ENCODE measurements around the gene CPLX3. TPM values are rescaled to one million over a fixed set of nuclear protein-coding genes. Genes with fewer than 3 reads are reported as not detected.

The CPLX3 gene
- total and polyA plus RNA-seq, 12 donors: 0.11 to 24.1 (median 0.94) TPM; not detected in 2

DNA sequence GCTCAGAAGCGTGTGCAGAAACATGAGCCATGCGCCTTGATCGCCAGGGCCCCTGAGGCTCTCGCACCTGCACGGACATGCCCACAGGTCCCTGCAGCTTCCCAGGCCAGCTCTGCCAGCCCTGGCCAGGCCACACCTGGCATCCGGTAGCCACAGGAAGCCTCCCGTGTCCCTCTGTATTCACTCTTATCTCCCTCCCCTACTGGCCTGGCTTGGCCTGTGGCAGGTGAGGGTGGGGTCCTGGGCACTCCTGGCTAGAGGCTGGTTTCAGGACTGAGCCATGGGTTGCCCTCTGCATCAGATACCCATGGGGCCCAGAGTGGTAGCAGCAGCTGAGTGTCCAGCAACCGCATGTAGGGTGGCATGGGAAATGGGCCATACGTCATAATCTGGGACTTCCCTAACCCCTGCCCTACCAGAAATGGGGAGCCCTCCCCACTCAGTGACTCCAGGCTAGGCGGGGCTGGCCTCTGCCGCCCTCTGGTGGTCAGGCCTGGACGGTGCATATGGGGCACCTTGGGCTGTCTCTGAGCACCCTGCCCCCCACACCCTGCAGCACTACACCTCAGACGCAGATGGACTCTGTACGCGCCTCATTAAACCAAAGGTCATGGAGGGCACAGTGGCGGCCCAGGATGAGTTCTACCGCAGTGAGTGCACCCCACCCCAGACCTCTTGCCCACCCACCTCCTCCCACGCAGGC, 26.4 kb upstream of the CPLX3 start:
- Histone ChIP-seq H3K9me3 (replicated peaks in 1 of 3) (no peaks in the 10 kb centered on the region), H3K4me3 (no peak overlapping the region), H3K27ac (no peak overlapping the region), H3K36me3 (replicated peaks in 1 of 2) (peaks cover 0 to 42% of the 10 kb centered on the region in 2 donors), H3K4me1 (replicated peaks in 1 of 2) (no peaks in the 10 kb centered on the region), H3K27me3 (no peaks in the 10 kb centered on the region)
- intact Hi-C loops (cut with DNase I): no loop called here
- no peak for TF ChIP-seq POLR2A (IDR thresholded peaks at IDR 0.05)
- TF ChIP-seq, protein P1, sequence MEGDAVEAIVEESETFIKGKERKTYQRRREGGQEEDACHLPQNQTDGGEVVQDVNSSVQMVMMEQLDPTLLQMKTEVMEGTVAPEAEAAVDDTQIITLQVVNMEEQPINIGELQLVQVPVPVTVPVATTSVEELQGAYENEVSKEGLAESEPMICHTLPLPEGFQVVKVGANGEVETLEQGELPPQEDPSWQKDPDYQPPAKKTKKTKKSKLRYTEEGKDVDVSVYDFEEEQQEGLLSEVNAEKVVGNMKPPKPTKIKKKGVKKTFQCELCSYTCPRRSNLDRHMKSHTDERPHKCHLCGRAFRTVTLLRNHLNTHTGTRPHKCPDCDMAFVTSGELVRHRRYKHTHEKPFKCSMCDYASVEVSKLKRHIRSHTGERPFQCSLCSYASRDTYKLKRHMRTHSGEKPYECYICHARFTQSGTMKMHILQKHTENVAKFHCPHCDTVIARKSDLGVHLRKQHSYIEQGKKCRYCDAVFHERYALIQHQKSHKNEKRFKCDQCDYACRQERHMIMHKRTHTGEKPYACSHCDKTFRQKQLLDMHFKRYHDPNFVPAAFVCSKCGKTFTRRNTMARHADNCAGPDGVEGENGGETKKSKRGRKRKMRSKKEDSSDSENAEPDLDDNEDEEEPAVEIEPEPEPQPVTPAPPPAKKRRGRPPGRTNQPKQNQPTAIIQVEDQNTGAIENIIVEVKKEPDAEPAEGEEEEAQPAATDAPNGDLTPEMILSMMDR (IDR thresholded peaks at IDR 0.05): peak; percentile 92 to 96 (median 94)
- DNase-seq: peak; percentile 69 to 88 (median 79)
- WGBS, 4 donors: 29 to 73% (median 49%) methylated on average over 3 to 18 of the region's 18 CpGs

DNA sequence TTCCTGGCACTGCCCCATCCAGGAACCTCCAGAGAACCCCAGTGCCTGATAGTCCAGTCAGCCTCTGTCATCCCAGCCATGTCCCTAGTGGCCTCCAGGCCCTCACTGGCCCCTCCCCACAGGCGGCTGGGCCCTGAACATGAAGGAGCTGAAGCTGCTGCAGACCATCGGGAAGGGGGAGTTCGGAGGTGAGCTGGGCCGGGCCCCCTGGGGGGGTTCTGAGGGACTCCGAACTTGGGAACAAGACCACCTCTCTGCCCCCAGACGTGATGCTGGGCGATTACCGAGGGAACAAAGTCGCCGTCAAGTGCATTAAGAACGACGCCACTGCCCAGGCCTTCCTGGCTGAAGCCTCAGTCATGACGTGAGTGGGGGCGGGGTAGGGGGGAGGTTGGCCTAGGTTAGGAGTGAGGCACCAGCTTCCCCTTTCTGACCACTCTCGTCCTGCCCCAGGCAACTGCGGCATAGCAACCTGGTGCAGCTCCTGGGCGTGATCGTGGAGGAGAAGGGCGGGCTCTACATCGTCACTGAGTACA, 25.8 kb upstream of the CPLX3 start:
- H3K36me3 ChIP-seq (replicated peaks in 1 of 2): peaks cover 0 to 42% of the 10 kb centered on the region in 2 donors
- H3K27ac ChIP-seq: no peak overlapping the region
- no peaks in the 10 kb centered on the region for H3K9me3 ChIP-seq (replicated peaks in 1 of 3)
- no peak for TF ChIP-seq POLR2A (IDR thresholded peaks at IDR 0.05)
- TF ChIP-seq, protein P1 (IDR thresholded peaks at IDR 0.05): no peak
- intact Hi-C loops (cut with DNase I): no loop called here
- whole genome bisulfite sequencing, 4 donors: 71 to 84% (median 81%) methylated on average over 7 to 20 of the region's 20 CpGs
- no peak for DNase-seq
- H3K4me3 ChIP-seq: no peak overlapping the region
- no peaks in the 10 kb centered on the region for H3K4me1 ChIP-seq (replicated peaks in 1 of 2)
- no peaks in the 10 kb centered on the region for H3K27me3 ChIP-seq

DNA sequence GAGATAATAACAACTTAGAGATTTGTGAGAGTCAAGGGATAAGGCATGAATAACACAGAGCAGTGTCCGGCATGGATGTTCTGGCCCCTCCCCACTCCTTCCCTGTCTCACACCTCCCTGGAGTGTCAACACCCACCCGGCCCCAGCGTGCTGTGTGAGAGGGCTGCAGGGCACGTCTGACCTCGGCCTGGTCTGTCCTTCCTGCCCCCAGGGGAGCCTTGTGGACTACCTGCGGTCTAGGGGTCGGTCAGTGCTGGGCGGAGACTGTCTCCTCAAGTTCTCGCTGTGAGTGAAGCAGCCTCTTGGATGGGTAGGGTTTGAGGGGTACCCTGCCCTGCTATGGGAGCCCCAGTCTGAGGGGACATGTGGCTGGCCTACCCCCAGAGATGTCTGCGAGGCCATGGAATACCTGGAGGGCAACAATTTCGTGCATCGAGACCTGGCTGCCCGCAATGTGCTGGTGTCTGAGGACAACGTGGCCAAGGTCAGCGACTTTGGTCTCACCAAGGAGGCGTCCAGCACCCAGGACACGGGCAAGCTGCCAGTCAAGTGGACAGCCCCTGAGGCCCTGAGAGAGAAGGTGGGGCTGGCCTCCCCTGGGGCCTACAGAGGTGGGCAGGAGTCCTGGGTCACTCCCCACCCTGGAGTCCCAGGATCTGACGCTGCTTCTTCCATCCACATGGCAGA, 25.0 kb upstream of the CPLX3 start:
- WGBS, 4 donors: 87 to 90% (median 89%) methylated on average over 7 to 18 of the region's 18 CpGs
- Histone ChIP-seq H3K27me3 (no peaks in the 10 kb centered on the region), H3K27ac (no peak overlapping the region), H3K9me3 (replicated peaks in 1 of 3) (no peaks in the 10 kb centered on the region), H3K36me3 (replicated peaks in 1 of 2) (peaks cover 0 to 42% of the 10 kb centered on the region in 2 donors), H3K4me1 (replicated peaks in 1 of 2) (no peaks in the 10 kb centered on the region), H3K4me3 (no peak overlapping the region)
- intact Hi-C loops (cut with DNase I): no loop called here
- DNase-seq: no peak
- TF ChIP-seq, protein P1 (IDR thresholded peaks at IDR 0.05): no peak
- TF ChIP-seq POLR2A (IDR thresholded peaks at IDR 0.05): no peak

DNA sequence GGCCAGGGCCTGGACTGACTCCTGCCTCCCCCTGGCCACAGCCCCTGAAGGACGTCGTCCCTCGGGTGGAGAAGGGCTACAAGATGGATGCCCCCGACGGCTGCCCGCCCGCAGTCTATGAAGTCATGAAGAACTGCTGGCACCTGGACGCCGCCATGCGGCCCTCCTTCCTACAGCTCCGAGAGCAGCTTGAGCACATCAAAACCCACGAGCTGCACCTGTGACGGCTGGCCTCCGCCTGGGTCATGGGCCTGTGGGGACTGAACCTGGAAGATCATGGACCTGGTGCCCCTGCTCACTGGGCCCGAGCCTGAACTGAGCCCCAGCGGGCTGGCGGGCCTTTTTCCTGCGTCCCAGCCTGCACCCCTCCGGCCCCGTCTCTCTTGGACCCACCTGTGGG, 24.1 kb upstream of the CPLX3 start:
- Histone ChIP-seq H3K4me1 (replicated peaks in 1 of 2) (peaks cover 5 to 6% of the 10 kb centered on the region in 2 donors), H3K27me3 (no peaks in the 10 kb centered on the region), H3K4me3 (no peak overlapping the region), H3K27ac (no peak overlapping the region), H3K36me3 (replicated peaks in 1 of 2) (peaks cover 0 to 42% of the 10 kb centered on the region in 2 donors), H3K9me3 (replicated peaks in 1 of 3) (no peaks in the 10 kb centered on the region)
- intact Hi-C loops (cut with DNase I): no loop called here
- DNase-seq: no peak
- no peak for TF ChIP-seq POLR2A (IDR thresholded peaks at IDR 0.05)
- TF ChIP-seq, protein P1 (IDR thresholded peaks at IDR 0.05): no peak
- 90 to 92% (median 92%) methylated on average over 5 to 20 of the region's 20 CpGs for WGBS, 4 donors
